ENCODE measurements around the gene CD9.
"Not testable (repeated sequence)": the region's sequence is repeated elsewhere in the genome, so short reads cannot be mapped to it uniquely, and the experiment has no call there.

The CD9 gene

DNA sequence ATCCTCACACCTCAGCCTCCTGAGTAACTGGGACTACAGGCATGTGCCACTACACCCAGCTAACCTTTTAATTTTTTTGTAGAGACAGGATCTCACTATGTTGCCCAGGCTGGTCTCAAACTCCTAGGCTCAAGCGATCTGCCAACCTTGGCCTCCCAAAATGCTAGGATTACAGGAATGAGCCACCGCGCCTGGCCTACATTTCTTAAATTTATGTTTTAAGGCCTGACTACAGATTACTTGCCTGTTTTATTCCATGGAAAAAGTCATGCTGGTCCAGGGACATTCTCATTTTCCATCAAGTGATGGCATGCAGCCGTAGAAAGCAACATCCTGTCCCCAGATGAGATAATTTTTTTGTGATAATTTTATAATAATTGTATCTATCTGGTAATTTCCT is 6.1 kb downstream of the CD9 start:
- TF ChIP-seq POLR2AphosphoS5 (IDR thresholded peaks at IDR 0.05; ENCODE audit: low read depth, low read length) (no peak), PAX5 (IDR thresholded peaks at IDR 0.05; ENCODE audit: insufficient read depth, low read length, severe bottlenecking) (no peak), SPI1 (IDR thresholded peaks at IDR 0.05; ENCODE audit: low read depth, low read length) (no peak), TAF1 (IDR thresholded peaks at IDR 0.05; ENCODE audit: low read depth, low read length) (no peak), POLR2A (IDR thresholded peaks at IDR 0.05; ENCODE audit: low read depth, low read length) (no peak), POU2F2 (IDR thresholded peaks at IDR 0.05; ENCODE audit: low read depth, low read length) (no peak)
- no peak for DNase-seq (ENCODE audit: insufficient read length, low spot score)
- FAIRE-seq = no peak

DNA sequence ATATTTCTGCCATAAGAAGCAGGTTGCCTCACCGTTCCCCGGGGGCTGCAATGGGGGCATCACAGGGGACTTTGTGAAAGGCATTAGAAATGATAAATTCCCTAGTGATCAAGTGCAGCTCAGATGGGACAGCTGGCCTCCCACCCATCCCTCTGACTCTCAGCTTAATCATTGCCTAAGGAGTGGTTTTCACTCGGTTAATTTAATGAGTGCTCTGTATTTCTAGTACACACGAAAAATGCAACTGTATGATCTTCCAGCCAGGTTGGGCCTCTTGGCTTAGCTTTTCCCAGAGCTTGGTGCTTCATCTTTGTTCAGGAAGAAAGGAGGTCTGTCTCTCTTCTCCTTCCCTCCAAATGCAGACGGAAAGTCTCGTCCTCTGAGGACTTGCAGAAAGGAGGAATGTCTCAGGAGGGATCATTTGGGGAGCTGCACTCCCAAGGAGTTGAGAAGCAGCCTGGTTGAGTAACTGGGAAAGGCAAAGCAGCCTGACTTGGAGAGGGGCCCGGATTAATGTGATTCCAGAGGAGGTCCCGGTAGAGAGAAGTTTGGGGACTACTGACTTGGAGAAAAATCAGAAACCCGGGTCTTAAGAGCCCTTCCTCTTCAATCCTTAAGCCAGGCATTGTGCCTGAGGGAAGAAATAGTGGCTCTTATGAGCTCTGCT is 7.2 kb downstream of the CD9 start:
- FAIRE-seq = no peak
- no peak for TF ChIP-seq POLR2A (IDR thresholded peaks at IDR 0.05; ENCODE audit: low read depth, low read length)
- TF ChIP-seq POLR2AphosphoS5 (IDR thresholded peaks at IDR 0.05; ENCODE audit: low read depth, low read length) = no peak
- no peak for DNase-seq (ENCODE audit: insufficient read length, low spot score)

DNA sequence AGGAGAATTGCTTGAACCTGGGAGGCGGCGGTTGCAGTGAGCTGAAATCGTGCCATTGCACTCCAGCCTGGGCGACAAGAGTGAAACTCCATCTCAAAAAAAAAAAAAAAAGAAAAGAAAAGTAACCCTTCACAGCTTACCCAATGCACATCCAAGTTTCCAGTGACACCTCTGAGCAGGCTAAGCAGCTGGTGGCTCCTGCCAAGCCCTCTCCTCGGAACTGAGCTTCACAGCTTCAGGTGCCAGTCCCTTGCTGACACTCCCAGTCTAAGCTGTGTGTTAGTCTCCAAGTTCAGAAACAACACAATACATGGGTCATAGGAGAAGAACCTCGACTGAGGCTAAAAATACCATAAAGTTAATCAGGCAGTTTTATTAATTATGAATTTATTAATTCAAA is 7.9 kb downstream of the CD9 start:
- no peak for DNase-seq (ENCODE audit: insufficient read length, low spot score)
- FAIRE-seq = no peak
- TF ChIP-seq POLR2A (IDR thresholded peaks at IDR 0.05; ENCODE audit: low read depth, low read length) = no peak
- TF ChIP-seq PAX5 (IDR thresholded peaks at IDR 0.05; ENCODE audit: insufficient read depth, low read length, severe bottlenecking) = no peak
- TF ChIP-seq SPI1 (IDR thresholded peaks at IDR 0.05; ENCODE audit: low read depth, low read length) = no peak
- no peak for TF ChIP-seq POU2F2 (IDR thresholded peaks at IDR 0.05; ENCODE audit: low read depth, low read length)
- no peak for TF ChIP-seq TAF1 (IDR thresholded peaks at IDR 0.05; ENCODE audit: low read depth, low read length)
- no peak for TF ChIP-seq POLR2AphosphoS5 (IDR thresholded peaks at IDR 0.05; ENCODE audit: low read depth, low read length)

DNA sequence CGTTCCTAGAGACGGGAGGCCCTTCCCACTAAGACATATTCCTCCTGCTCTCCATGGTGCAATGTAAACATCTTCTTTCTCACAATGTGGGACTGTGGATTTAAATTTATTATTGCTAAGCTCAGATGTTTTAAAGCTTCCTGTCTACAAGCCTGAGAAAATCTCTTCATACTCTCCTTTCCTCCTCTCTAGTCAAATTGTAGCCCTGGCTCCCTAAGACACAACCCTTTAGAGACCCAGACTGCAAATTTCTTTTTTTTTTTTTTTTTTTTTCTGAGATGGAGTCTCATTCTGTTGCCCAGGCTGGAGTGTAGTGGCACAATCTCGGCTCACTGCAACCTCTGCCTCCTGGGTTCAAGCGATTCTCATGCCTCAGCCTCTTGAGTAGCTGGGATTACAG is 9.2 kb downstream of the CD9 start:
- DNase-seq (ENCODE audit: insufficient read length, low spot score); FAIRE-seq: not testable (repeated sequence)

DNA sequence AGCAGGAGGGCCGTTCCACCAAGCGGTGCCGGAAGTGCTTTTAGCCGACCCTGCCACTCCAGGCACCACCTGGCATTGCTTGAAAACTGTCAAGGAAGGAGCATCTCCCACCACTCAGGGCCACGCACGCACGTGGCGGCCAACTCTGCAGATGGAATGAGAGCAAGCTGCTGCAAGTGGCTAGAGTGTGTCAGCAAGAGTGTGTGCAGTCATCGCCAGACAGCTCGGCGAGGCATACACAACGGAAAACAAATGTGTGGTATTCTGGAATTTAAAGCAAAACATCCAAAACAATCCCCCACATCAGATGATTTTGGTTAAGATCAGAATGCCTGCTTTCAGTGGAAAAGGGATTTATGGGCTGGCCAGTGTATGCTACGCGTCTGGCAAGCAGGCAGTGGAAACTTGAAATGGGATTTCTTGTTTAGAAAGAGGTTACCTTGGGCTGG is 11.2 kb downstream of the CD9 start:
- DNase-seq (ENCODE audit: insufficient read length, low spot score) (no peak), FAIRE-seq (no peak)
- TF ChIP-seq SPI1 (IDR thresholded peaks at IDR 0.05; ENCODE audit: low read depth, low read length) = no peak
- TF ChIP-seq POLR2A (IDR thresholded peaks at IDR 0.05; ENCODE audit: low read depth, low read length) = no peak
- TF ChIP-seq POU2F2 (IDR thresholded peaks at IDR 0.05; ENCODE audit: low read depth, low read length) = no peak
- no peak for TF ChIP-seq PAX5 (IDR thresholded peaks at IDR 0.05; ENCODE audit: insufficient read depth, low read length, severe bottlenecking)
- TF ChIP-seq POLR2AphosphoS5 (IDR thresholded peaks at IDR 0.05; ENCODE audit: low read depth, low read length) = no peak
- TF ChIP-seq TAF1 (IDR thresholded peaks at IDR 0.05; ENCODE audit: low read depth, low read length) = no peak

DNA sequence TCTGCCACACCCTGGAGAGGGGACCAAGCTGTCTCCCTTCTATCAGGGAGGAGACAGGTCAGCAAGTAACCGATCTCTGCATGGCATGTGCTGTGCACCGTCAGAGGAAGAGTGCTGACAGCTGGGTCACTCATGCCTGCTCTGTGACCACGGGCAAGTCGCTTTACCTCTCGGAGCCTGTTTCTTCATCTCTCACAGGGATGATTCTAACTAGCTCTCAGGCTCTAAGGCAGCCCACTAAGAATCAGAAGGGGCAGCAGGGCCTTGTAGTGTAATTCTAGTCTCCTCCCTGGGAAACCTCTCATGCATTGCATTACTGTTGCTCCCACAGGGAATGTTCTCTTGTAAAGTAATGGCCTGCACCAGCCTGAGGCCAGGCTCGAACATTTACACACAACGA is 11.9 kb downstream of the CD9 start:
- TF ChIP-seq POU2F2 (IDR thresholded peaks at IDR 0.05; ENCODE audit: low read depth, low read length) (no peak), PAX5 (IDR thresholded peaks at IDR 0.05; ENCODE audit: insufficient read depth, low read length, severe bottlenecking) (no peak), POLR2AphosphoS5 (IDR thresholded peaks at IDR 0.05; ENCODE audit: low read depth, low read length) (no peak), TAF1 (IDR thresholded peaks at IDR 0.05; ENCODE audit: low read depth, low read length) (no peak), POLR2A (IDR thresholded peaks at IDR 0.05; ENCODE audit: low read depth, low read length) (no peak), SPI1 (IDR thresholded peaks at IDR 0.05; ENCODE audit: low read depth, low read length) (no peak)
- FAIRE-seq = no peak

DNA sequence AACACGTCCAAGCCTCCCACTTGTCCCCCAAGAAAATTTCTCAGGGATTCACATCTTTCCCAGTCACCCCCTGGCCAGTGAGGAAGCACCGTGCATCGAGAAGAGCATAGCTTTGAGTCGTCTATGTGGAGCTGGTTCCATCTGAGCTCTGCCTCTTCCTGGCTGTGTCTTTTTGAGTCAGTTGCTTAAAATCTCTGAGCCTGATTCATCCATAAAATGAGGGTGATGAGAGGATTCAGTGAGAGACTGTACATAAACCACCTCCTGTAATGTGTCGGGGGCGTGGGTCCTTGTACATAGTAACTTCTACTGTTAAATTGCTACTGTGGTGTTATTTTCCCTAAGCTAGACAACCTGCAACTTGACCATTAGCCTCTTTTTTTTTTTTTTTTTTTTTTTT is 13.8 kb downstream of the CD9 start:
- no peak for FAIRE-seq
- TF ChIP-seq SPI1 (IDR thresholded peaks at IDR 0.05; ENCODE audit: low read depth, low read length) (no peak), TAF1 (IDR thresholded peaks at IDR 0.05; ENCODE audit: low read depth, low read length) (no peak), POU2F2 (IDR thresholded peaks at IDR 0.05; ENCODE audit: low read depth, low read length) (no peak), PAX5 (IDR thresholded peaks at IDR 0.05; ENCODE audit: insufficient read depth, low read length, severe bottlenecking) (no peak), POLR2AphosphoS5 (IDR thresholded peaks at IDR 0.05; ENCODE audit: low read depth, low read length) (no peak), POLR2A (IDR thresholded peaks at IDR 0.05; ENCODE audit: low read depth, low read length) (no peak)
- DNase-seq (ENCODE audit: insufficient read length, low spot score) = no peak

More for the DNA sequence above, 11.9 kb downstream of the CD9 start:
- DNase-seq (ENCODE audit: insufficient read length, low spot score) = no peak

DNA sequence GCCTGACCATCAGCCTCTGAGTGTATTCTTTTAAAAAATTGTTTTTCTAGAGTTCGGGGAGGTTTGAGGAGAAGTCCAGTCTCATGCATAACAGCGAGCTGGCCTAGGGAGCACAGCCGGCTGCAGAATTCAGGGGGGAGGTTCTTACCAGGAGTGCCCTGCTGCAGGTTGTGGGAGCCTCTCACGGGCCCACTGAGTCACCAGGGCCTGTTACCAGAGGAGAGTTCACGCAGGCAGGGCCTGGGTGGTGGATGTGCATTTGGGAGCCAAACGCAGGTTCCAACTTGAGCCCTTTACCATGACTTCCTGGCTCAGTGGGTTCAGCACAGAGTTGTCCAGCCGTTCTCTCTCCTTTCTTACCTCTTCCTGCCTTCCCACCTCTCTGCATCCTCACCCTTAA is 14.4 kb downstream of the CD9 start:
- FAIRE-seq (no peak), DNase-seq (ENCODE audit: insufficient read length, low spot score) (no peak)
- TF ChIP-seq PAX5 (IDR thresholded peaks at IDR 0.05; ENCODE audit: insufficient read depth, low read length, severe bottlenecking) (no peak), POLR2AphosphoS5 (IDR thresholded peaks at IDR 0.05; ENCODE audit: low read depth, low read length) (no peak), SPI1 (IDR thresholded peaks at IDR 0.05; ENCODE audit: low read depth, low read length) (no peak), TAF1 (IDR thresholded peaks at IDR 0.05; ENCODE audit: low read depth, low read length) (no peak), POU2F2 (IDR thresholded peaks at IDR 0.05; ENCODE audit: low read depth, low read length) (no peak), POLR2A (IDR thresholded peaks at IDR 0.05; ENCODE audit: low read depth, low read length) (no peak)

DNA sequence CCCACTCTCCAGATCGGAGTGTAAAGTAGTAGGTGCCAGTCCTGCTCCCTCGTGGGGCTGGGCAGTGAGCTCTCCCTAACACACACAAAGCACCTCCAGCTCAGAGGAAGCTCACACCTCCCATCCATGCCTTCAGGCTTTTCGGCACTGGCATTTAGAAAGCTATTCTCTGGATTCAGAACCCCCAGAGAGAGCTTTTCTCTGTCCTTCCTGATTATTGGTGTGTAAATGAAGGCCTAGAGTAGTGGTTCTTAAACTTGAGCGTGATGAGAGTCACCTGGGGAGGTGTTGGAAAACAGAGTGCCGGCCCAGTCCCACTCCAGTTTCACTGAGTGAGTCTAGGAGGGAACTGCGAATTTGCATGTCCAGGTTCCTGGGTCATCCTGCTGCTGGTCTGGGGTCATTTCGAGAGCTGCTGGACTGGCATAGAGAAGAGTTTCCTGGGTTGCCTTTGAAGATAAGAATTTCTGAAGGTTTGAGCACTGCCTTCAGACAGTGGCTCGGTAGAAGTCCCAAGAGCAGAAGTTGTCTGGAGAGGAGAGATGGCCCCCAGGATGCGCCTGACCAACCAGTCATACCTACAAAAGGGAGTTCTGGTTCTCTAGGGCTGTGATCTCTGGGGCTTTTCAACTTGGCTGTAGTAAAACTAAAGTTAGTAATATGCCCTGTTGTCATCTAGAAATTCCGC is 15.1 kb downstream of the CD9 start:
- DNase-seq (ENCODE audit: insufficient read length, low spot score) = no peak
- no peak for FAIRE-seq
- no peak for TF ChIP-seq PAX5 (IDR thresholded peaks at IDR 0.05; ENCODE audit: insufficient read depth, low read length, severe bottlenecking)

DNA sequence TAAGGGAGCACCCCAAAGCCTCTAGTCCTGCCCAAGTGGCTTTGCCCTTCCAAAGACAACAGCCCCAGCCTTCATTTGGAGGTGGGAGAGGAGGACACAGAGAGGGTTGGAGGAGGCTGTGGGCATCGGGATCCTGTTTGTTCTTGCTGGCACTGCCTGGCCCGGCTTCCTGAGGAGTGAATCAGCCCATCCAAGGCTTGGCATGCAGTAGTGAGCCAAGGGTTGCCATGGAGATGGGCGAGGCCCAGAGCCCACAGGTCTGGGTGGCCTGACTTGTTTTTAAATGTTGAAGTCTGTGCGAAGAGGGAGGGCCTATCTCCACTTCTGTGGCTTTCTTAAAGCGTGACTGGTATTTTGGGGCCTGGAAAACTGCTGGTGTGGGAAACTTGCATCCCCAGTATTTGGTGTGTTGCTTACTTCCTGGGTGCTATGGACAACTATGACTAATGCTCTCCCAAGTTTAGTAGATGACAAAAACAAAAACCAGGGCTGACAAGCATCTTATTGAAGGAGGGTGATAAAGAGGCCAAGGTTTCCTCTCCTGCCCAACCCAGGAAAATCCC is 15.8 kb downstream of the CD9 start:
- TF ChIP-seq SPI1 (IDR thresholded peaks at IDR 0.05; ENCODE audit: low read depth, low read length) (no peak), PAX5 (IDR thresholded peaks at IDR 0.05; ENCODE audit: insufficient read depth, low read length, severe bottlenecking) (no peak), POLR2AphosphoS5 (IDR thresholded peaks at IDR 0.05; ENCODE audit: low read depth, low read length) (no peak), POU2F2 (IDR thresholded peaks at IDR 0.05; ENCODE audit: low read depth, low read length) (no peak), POLR2A (IDR thresholded peaks at IDR 0.05; ENCODE audit: low read depth, low read length) (no peak), TAF1 (IDR thresholded peaks at IDR 0.05; ENCODE audit: low read depth, low read length) (no peak)
- no peak for DNase-seq (ENCODE audit: insufficient read length, low spot score)
- FAIRE-seq = no peak
